ENCODE results near the gene SORCS1.

SORCS1 gene

DNA sequence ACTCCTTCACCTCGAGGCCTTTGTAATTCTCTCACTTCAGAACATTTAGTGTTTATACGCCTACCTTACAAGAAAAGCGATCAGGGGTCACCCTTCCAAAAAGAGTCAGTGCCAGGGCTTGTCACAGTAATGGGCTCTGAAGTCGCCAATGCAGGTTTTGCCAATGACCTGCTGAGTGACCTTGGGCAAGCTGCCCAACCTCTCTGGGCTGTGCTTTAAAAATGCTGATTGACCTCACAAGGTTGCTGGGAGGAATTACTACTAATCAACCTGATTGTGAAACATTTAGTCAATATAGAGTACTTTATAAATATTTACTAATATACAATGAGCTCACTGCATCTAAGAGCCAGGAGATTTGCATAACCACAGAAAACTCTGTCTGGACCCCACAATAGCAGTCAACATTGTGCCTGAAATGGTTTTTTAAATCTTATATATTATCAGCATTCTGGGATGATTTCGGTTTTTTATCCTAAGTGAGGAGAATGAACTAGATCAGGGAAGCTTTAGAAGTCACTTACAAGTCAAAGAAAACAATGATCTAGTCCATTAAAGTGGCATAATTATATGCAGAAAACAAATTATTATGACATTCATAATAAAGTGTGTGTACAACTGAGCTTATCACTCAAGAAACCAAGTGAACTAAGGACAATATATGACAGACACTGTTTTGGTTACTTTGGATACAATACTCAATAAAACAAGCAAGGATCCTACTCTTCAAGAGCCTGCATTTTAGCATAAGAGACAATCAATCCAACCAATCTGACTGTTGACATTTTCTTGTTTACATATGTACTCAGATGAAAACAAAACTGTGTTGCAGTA is 290.5 kb downstream of the SORCS1 start:
- DNase-seq: no peak

DNA sequence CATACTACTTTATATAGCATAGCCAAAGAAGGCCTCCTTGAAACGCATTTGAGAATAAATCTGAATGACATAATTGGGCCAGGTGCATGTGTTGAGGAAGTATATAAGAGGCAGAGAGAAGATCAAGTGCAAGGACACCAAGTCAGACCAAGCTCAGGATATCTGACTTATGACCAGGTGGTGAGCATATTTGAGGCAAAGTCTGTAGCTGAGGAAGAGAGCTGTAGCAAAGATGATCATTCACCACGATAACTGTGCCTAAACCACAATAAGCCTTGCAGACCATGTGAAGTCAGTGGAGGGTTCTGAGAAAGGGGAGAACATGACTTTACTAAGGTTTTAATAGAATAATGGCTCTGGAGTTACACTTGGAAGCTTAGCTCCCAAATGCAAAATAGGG is 292.3 kb downstream of the SORCS1 start:
- DNase-seq: no peak

GRCh38 chr10:106866244-106866845 is 298.2 kb downstream of the SORCS1 start:
- no peak for DNase-seq

GRCh38 chr10:106864031-106864430 is 300.5 kb downstream of the SORCS1 start:
- no peak for DNase-seq

DNA sequence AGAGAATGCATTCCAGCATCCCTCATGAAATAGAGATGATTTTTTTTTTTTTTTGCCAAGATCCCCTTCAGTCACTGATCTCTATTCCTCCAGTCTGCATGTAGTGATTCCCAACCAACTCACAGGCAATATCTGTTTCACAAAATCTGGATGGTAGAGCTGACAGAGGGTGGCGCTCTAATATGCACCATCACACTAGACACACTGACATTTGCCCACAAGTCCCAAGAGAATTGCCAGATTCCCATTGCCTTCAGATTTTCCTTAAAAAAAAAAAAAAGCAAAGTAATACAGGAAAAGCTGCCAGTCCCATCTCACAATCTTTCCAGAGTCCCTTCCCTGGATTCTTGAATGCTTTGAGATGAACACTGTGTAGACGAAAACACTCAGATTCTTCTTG is 301.0 kb downstream of the SORCS1 start:
- DNase-seq: no peak

DNA sequence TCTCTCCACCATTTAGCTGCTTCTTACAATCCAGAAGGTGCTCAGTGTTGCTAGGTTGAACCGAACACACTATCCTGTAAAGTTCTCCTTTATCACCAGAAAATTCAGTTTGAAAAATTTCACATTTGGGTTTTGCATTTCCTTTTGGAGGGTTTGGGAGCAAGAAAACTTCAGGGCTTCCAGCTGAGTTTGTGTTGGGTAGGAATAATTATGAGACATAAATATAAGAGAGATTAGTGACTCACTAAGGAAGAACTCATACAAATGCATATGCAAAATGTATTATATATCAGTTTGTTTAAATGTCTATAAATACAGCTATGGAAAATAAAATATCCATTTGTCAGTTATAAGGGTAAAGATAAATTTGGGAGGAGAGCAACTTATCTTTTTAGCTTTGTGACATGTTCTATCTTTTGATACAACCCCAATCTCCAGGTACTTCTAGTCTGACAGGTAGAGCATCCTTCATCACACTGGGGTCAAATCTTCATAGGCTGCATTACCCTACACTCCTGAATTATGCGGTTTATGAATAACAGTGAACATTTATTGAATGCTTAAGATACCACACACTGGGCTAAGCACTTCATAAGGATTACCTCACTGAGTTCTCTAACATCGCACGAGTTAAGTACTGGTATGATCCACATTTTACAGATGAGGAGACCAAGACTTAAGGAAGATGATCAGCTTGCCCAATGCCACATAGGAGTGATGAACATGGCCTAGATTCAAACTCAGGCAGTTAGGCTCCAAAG is 304.4 kb downstream of the SORCS1 start:
- DNase-seq: no peak

- DNase-seq: no peak
Measured at GRCh38 chr10:106857728-106858127, 306.8 kb downstream of the SORCS1 start.

DNA sequence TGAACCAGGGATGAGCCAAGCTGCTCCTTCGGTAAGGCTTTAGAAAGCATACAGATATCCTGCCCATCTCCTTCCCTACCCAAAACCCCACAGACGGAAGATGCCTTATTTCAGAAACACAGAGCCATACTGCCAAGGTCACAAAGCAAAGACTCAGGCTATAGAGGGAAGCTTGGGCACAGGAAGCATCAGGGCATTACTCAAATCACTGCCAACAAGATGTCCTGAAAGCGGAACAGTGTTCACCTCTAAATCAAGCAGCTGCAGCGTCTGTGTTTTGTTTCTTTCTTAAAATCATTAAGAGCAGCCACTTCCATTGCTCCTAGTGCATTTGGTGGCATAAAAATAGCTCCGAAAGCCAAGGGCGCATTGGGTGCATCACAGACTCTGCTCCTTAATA is 307.3 kb downstream of the SORCS1 start:
- no peak for DNase-seq

- no peak for DNase-seq
Measured at GRCh38 chr10:106836933-106837663, 327.4 kb downstream of the SORCS1 start.

GRCh38 chr10:106832846-106833245 is 331.7 kb downstream of the SORCS1 start:
- no peak for DNase-seq

GRCh38 chr10:106830471-106830870 is 334.0 kb downstream of the SORCS1 start:
- DNase-seq: no peak

DNA sequence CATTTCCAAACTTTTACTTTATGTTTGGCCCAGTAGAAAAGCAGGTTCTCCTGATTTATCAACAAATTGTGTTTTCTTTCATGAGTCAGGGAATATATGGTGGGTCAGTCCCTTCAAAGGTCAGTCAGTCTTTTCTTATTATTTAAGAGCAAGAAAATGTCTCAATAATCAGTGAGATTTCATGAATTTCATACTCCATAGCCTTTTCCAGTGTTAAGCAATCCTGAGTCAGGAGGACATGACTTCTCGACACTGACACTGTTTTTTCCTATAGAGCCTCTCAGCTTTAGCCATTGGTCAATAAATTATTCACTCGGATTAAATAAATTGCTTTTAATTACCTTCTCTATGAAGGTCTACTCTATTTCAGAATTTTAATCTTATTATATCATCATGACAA is 334.5 kb downstream of the SORCS1 start:
- DNase-seq: no peak

DNA sequence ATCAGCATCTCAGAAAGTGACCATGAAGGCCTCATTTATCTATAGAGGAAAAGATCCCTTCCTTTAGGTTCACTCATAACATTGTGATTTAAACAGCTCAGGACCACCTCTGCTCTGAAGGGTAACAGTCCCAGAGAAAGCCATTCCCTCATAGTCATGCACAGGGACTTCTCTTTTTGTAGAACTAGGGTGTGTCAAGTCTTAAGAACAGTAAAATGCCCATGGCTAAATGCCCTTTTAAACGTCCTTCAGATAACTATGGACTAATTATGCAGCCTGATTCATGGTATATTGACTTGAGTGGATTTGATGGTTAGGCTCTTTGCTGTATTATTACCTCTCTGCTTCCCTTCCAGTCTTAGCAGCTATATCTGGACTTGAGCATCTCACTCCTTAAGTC is 337.8 kb downstream of the SORCS1 start:
- DNase-seq: no peak

DNA sequence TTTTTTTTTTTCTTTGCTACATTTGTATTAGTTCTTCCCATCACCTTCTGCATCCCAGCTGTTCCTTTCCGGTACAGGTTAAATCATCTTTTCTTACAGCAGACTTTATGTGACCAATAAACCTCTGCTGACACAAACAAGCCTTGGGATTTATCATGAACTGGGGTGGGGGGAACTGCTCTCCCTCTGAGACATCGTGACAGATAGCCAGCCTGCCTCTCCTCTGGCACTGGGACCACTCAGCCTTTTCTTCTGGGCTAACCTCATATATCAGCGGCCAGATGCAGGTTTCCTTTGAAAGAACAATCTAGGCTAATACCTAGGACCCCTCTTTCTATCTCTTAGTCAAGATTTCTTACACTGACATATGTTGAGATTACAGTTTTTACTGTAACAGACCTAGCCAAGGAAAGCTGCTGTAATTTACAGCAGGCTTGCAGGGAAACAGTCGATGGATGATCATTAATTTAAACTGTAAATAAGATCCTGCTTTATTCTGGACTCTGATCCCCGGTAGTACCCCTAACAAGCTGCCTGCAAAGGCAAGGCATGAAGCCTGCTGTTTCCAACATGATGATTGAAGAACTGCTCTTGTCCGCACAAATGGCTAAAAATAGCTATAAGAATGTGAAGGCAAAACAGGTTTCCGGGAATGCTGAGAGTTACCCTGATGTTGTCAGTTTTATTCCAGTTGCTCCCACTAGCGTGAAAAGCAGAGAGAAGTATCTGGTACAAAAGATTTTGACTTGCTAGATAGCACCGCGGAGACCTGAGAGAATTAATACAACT is 338.7 kb downstream of the SORCS1 start:
- DNase-seq: no peak

- no peak for DNase-seq
Measured at GRCh38 chr10:106820579-106820978, 343.9 kb downstream of the SORCS1 start.

GRCh38 chr10:106819490-106819889 is 345.0 kb downstream of the SORCS1 start:
- DNase-seq: no peak

DNA sequence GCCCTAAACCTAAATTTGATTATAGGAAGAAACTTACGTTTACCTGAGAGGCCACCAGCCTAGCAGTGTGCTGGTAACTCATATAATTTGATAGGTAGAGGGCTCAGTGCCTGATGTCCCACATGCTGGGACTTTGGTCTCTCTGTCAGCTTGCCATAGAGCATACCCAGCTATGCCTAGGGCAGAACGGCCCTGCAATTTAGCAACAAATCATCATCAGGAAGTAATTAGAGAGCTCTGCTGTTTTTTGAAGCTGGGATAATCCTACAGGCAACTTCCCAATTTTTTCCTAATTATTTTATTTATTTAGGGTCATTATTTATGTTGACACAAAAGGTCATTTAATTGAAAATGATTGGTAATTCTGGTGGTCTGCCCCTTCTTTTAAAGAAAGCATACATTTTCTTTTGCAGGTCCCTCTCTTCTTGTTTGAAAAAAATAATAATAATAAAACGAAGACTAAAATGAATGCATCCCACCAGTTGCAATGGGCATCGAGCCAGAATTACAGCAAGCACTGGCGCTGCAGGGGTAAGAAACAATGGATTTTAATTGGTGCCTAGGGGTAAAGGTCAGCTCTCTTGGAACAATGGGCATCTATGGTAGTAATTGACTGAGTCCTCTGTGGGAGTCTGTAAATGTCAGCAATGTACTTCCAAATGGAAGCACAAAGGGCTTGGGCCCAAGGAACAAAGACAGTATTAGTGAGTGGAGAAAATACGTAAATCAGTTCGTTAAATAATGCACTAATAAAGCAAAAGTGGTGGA is 348.0 kb downstream of the SORCS1 start:
- no peak for DNase-seq

DNA sequence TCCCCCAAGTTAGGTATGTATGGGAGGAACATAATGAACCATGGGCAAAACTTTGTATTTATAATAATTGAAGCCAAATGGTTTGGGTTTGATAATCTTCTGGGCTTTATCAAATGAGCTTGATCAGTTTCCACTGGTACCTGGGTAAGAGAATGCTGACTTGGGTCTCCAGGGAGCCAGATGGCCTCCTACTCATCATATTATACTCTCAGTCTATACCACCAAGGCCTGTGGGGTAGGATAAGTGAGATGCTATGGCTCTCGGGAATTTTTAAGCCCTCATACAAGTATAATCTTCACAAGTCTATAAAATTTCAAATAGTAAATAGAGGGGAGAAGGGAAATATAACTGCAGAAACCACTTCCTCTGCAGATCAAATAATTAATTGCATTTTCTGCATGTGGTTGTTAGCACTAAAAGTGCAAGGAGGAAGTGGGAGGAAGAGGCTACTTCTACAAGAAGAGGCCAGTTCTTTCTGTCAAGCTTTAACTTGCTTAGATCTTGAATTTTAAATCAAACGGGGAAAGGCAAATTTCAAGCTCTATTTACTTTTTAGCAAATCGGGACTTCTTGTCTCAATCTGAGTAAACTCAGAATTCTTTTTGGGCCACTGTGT is 349.0 kb downstream of the SORCS1 start:
- no peak for DNase-seq

DNA sequence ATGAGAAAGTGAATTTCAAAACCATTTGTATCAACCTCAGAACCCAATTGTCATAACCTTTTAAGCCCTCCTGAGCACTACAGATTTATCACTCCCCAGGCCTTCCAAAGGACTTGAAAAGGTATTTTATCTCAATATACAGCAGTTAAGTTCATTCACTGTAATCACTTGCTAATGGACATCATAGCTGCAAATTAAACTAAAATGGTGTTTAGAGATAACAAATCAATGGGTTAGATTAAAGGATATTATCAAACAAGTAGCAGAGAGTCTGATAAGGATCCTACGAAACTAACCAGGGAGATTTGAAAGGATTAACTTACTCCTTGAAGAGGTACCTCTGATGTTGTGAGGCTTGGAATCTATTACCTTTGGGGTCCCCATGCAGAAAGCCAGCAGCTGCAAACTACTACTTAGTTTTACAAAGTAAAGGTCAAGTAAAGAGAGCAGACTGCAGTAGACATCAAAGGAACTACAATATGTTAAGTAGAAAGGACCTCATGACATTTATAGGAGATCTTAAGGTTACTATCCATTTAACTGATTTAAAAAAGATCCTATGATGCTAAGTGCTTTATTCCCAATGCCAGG is 359.4 kb downstream of the SORCS1 start:
- no peak for DNase-seq

GRCh38 chr10:106802949-106803348 is 361.6 kb downstream of the SORCS1 start:
- DNase-seq: no peak

DNA sequence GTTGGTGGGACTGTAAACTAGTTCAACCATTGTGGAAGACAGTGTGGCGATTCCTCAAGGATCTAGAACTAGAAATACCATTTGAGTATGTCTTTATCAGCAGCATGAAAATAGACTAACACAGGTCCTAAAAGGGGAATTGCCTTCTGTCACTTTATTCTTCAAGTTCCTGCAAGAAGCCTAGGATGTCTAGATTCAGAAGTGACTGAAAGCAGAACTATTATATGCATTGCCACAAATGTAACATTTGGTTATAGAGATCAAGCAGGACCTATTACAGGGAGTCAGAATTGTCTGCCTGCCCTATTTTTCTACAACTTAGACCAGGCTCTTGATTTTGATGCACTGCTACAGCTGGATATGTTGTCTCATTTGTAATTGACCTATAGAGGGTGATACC is 364.7 kb downstream of the SORCS1 start:
- no peak for DNase-seq

Measured in NCI-H2227 treated with DMSO at 0.1 percent for 48 hours (cell line).